HG02884 (cell line): ENCODE measurements around the gene STK35.

ENCODE experiments used
- ATAC-seq: cut with Tn5 transposase; IDR thresholded peaks from one replicate; pipeline ENCODE4 v1.9.1; 2021; ENCODE audit warnings: mild to moderate bottlenecking, moderate library complexity; ENCODE audit not compliant: unreplicated experiment

Gene STK35

DNA sequence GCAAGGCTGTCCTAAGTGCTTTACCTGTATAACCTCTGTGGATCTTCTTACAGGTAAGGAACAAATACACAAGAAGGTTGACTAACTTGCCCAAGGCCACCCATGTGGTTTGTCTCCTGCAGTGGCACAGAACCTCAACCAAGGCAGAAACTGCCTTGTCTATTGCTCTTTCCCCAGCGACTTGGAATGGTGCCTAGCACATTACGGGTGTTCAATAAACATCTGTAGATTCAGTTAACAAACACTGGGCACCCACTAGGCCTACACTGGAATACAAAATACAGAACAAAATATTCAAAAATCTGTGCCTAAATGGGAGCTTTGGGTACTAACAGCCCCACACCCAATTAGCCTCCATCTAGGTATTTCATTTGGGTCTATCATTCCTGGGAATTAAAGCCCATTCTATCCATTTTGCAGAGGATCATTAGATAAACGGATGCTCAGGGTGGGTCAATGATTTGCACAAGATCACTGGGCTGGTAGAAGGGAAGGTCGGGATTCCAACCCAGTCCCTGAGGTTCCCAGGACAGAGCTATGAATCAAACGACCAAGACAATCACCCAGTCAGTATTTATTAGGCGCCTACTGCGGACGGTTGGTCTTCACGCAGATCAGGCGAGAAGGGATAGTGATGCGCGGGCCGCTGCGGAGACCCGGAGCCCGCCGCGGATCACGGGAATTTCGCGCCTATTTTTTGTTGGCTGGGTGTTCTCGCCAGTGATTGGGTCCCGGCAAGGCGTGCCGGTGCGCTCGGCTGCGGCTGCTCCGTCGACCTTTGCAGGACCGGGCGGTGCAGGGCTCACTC, at the start of gene STK35:
STK35 (plus strand) TSS at position 771 of the 808 bp plus-strand sequence. CDS start 55 bp downstream, outside the sequence.
- ATAC-seq: peak; percentile 34

DNA sequence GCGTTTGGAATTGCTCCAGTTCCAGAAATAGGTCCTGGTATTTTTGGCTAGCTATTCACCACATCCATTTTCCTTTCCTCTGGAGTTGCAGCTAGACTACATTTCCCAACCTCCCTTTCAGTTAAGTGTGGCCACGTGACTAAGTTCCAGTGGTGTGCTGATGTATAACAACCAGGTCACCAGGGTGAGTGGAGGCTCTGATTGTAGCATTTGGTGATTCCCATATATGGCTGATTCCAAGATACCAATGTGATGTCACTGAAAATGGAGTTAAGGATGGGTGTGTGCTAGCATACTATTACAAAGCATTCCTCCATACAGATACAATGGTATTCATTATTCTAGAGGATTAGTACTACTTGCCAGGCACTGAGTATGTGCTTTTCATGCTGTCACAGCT, 49.7 kb upstream of the STK35 start:
- no peak for ATAC-seq

DNA sequence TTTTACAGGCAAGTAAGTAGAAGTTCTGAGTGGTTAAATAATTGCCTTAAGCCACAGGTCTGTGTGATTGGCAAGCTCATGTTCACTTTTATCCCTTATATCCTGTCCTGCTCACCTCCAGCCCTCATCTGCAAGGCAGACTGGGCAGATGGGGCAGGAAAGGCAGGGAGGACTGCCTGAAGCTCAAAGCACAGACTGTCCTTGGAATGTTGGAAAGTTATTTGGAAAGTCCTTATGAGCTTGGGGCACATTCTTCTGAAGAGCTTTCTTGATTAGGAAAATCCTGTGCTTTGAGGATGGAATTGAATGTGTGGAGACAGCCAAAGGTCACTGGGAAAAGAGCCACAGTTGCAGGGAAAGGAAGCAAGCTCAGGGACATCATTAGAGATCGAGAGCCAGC, 48.9 kb upstream of the STK35 start:
- no peak for ATAC-seq

DNA sequence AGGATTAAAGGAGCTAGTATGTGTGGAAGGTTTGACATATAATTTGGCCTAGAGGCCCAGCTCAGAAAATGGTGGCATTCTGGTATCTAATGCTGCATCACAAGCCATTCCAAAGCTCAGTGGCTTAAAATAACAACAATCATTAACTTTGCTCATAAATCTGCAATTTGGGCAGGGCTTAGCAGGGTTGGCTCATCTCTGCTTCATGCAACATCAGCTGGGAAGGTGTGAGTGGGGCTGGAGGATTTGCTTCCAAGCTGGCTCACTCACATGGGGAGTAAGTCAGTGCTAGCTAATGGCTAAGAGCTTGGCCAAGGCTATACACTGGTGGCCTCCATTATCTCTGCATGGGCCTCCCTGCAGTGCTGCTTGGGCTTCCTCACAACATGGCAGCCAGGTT, 48.0 kb upstream of the STK35 start:
- no peak for ATAC-seq

DNA sequence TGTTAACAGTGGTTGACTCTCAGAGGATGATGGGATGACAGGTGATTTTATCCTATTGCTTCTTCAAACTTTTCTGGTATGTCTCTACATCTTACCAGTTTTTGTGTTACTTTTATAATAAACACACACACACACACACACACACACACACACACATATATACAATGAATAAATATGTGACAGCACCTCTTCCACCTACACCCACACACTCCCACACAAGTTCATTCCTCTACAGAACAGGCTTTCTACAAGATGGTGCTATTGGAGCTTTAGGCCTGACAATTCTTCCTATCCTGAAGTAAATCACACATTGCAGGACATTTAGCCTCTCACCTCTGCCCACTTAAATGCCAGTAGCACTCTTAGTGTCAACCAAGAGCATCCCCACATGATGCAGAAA, 46.7 kb upstream of the STK35 start:
- no peak for ATAC-seq

DNA sequence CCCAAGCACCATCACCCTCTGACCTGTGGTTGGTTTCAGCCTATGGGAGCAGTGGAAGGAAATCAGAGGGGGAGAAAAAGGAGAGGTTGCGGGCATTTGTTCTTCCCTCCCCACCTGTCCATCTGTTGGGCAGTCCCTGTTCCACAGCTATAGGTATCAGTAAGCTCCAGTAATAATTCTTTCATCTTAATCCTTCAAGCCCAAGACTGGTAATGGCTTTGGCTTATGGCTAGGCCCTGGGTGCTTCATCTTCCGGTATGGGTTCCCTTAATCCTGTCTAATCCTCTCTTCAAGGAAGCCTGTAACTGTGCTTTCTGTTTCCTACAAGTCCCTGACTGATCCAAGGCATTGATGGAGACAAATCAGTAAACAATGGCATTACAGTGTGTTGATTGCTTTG, 42.2 kb upstream of the STK35 start:
- no peak for ATAC-seq

DNA sequence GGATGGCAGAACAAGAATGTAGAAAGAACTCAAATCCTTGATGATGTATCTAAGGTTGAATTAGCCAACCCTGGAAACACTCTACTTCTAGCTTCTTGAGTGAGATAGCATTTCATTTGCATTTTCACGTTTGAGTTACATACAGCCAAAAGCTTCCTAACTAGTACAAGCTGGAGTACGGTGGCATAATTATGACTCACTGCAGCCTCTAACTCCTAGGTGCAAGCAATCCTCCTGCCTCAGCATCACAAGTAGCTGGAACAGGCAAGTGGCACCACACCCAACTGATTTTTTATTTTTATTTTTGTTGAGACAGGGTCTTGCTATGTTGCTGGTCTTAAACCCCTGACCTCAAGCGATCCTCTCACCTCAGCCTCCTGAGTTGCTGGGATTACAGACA, 36.5 kb upstream of the STK35 start:
- ATAC-seq: no peak

DNA sequence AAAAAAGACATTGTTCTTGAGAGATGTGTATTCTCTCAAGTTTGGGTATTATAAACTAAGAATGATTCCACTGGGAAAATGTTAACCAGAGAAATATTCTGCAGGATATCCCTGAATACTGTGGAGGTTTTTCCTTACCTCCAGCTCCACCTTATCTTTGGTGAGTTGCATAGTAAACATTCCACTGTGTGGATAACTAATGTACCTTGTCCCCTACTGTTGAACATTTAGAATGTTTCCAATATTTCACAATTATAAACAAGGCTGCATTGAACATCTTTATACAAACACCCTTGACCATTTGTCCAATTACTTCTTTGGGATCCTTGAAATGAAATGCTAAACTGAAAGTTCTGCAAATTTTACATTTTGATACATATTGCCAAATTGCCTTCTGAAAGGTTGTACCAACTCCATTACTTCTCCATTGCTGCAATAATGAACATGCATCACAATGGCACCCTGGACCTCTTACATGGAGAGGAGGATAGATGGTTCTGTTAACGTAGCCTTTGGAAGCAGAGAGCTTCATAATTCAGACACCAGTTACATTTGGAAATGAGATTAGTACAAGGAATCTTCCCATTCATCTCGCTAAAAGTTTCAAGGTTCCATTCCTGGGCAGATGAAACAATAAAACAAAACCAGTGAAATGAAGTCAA, 35.0 kb upstream of the STK35 start:
- ATAC-seq: no peak

DNA sequence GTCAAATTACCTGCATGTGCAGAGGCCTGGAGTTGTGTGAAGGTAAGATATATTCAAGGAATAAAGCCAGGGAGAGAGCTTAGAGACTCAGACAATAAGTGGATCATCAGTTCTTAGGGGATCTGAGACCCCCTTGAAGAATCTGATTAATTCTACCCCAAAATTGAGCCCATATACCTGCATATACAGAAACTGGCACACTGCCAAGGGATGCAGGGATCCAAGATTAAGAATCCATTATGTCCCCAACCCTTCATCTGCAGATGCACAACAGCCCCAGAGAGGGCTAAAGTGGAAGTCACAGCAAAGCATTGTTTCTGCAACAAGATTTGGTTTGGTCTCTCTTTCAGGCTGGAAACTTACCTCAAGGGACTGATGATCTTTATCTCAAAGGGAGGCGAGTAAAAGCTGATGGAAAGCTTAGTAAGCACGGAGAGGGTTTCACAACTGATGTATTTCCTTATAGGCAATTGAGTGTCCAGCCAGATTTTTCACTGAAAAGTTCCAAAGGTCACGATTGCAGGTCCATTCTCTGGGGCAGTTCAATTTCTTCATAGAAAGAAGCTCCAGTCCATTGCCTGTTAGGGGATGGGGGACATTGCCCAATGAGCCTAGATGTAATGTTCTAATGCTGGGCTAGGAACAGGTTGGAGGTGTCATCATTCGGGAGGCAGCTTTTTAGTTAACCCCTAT, 20.9 kb upstream of the STK35 start:
- ATAC-seq: no peak

DNA sequence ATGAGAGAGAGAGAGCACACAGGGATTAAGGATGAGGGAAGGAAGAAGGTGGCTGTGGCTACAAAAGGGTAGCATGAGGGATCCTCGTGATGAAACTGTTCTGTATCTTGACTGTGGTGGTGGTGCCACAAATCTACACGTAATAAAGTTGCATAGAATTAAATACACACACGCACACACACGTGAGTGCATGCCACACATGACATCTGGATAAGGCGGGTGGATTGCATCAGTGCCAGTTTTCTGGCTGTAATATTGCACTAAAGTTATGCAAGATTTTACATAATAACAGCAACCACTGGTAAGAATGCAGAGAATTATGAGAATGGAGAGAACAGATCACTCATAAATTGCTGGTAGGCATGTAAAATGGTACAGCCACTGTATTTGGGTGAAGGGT, 16.9 kb upstream of the STK35 start:
- no peak for ATAC-seq

DNA sequence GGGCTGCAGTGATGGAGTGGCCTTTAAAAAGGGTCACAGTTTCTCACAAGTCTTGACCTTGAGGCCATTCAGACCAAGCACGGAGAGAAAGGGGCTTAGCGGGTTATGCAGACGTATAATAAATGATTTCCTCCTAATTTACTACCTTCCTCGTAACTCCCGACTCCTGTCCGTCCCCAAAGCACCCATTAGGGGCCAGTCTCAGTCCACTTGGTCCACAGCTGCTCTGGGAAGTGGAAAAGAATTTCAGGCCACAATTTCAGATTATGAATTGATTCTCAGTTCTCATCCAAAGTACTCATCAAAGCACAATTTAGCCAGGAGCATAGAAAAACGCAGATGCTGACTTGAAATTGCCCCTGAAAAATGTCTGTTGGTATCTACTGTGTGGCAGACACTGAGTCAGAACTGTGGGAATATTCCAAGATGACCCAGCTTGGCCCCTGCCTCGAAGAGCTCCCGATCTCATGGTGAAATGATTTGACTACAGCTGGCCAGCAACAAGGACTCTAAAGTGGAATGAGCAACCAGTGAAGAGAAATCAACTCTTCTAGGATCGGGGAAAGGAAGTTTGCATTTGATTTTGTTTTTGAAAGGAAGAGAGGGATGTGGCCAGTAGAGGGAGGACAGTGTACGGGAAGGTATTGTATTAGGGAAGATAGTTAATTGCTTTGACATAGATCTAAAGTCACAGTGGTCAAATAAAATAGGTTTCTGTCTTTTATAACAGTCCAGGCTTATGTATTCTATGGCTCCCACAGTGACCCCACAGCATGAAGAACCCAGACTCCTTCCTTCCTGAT, 15.2 kb upstream of the STK35 start:
- ATAC-seq: no peak

DNA sequence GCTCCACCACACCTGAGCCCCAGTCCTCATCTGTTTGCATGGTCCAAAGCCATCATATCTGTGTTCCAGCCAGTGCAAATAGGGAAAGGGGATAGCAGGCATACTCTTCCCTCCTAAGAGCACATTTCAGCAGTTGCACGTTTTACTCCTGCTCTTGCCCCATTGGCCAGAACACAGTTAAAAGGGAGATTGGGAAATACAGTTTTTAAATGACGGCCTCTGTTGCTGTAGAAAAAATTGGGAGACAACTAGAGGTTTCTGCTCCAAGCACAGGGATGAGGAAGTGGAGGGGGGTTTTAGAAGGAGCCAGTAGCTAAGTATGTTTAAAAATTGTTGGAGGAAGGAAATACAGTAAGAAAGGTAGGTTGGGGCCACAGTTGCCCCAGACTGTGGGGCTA, 14.6 kb upstream of the STK35 start:
- ATAC-seq: no peak

DNA sequence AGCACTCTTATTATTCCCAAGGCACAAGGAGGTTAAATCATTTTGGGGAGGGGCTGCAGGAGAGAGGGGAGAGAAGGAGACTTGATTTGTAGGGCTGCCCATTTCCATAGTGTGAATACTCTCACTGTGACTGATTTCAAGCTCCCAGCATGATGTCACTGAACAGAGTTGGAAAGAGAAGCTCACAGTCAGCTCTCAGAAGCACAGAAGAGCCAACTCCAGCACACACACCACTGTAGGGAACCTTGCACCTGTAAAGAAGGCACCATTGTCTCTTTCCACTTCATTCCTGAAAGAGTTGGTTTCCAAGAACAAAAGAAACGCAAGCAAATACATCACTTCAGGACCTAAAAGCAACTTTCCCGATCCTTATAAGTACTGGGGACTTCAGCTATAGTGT, 12.7 kb upstream of the STK35 start:
- ATAC-seq: no peak

DNA sequence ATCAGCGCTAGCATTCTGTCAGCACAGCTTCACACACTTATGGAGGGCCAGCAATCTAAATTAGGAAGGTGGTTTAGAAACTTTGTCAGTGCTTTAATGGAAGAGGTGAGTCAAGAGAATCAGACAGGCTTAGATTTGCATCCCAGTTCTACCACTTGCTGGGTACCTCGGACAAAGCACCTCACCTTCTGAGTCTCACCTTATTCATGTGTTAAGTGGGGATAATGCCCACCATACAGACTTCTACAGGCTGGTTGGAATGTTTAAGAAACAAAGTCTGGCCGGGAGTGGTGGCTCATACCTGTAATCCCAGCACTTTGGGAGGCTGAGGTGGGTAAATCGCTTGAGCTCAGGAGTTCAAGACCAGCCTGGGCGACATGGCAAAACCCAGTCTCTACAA, 12.2 kb upstream of the STK35 start:
- ATAC-seq: no peak

DNA sequence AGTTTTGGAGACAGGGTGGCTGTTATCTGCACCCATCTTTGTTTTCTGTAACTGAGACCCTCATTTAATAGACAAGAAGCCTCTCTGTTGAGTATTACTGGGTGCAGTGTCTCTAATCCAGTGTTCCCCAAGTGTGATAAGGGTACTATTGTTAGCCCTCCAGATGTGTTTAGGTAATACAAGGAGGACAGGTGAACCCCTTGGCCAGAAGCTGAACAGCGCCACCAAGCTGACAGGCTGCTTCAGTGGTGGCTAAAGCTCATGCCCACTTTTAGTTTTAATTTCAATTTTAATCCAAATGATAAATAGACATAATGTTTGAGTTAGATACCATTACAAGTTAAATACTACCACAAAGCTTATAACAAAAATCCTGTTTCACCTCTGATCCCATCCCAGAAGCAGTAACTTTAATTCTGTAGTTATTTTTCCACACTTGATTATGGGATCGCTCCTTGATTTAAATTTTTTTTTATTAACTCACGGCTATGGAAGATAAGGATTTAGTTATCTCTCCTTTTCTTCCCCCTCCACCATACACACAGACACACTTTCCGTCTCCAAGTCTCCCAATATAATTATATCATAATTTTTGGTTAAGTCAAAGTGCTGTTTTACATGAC, 8.4 kb upstream of the STK35 start:
- ATAC-seq: no peak

DNA sequence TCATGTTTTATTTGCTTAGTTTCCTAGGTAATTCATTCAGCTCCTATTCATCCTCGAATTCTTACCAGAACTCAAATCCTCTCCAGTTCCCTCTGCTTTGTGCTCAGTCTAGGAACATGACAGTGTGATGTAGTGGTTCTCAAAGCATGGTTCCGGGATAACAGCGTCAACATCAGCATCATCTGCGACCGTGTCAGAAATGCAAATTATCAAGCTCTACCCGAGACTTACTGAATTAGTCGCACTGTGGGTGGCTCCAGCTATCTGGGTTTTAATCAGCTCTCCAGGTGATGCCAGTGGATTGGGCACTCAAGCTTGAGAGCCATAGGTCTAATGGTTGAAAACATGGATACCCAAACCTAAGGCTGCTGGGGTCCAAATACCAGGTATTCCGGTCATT, 7.7 kb upstream of the STK35 start:
- no peak for ATAC-seq

DNA sequence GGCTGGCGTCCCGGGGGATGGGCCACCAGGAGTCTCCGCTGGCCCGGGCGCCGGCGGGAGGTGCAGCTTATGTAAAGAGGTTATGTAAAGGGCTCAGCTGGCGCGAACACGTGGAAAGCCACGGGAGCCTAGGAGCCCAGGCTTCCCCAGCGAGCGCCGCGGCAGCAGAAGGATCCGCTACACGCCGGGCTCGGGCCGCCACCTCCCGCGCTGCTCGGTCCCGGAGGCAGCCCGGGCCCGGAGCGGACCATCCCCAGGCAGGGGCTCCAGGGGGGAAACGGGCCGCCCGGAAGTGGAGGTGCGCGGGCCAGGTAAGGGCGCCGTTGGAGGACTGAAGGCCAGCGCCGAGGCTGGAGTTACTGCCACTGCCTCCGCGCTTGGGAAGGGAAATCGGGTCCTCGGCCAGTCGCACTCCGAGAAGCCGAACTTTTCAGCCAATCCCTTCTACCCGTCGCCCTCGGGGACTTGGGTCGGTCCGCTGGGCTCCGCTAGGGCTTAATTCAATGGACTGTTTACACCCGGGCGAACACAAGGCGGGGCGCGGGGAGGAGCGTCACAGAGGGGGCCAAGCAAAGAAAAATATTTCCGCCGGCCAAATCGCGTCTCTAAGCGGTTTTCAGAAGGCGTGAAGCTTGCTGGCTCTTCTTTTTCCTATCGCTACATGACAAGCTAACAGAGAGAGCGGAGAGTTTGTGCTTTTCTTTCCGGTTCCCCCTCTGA, 398 bp downstream of the STK35 start:
- peak; percentile 83 for ATAC-seq

DNA sequence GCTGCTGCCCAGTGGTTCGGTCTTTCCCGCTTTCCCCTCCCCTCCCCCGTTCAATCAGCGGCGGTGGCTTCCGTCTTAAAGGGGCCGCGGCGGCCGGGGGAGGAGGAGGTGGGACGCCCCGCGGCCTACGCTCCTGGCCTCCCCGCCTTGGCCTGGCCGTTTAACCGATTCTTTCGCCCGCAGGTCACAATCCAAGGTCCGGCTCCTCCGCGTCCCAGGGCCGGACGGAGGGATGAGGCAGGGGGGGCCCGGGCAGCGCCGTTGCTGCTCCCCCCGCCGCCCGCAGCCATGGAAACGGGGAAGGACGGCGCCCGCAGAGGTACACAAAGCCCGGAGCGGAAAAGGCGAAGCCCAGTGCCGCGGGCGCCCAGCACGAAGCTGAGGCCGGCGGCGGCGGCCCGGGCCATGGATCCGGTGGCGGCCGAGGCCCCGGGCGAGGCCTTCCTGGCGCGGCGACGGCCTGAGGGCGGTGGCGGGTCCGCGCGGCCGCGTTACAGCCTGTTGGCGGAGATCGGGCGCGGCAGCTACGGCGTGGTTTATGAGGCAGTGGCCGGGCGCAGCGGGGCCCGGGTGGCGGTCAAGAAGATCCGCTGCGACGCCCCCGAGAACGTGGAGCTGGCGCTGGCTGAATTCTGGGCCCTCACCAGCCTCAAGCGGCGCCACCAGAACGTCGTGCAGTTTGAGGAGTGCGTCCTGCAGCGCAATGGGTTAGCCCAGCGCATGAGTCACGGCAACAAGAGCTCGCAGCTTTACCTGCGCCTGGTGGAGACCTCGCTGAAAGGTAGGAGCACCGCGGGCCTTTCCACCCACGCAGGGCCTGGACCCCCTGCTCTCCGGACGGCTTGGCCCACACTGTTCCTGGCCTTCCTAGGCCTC, 1.2 kb downstream of the STK35 start:
- peak; percentile 46 for ATAC-seq
